ENCODE measurements around the gene COL25A1. TPM values are rescaled to one million over a fixed set of nuclear protein-coding genes. Genes with fewer than 3 reads are reported as not detected.

Gene COL25A1
- total RNA-seq, 1 experiment from 2014 or later = 4.2 TPM

GRCh38 chr4:109184491-109184961, 117.9 kb downstream of the COL25A1 start:
- Mint-ChIP-seq H3K4me1 (peaks cover 44 to 53% of the 10 kb centered on the region in 2 experiments), H3K4me3 (no peak overlapping the region), H3K36me3 (ENCODE audit: insufficient read depth in 1 of 3, low read depth in 3 of 3) (peaks cover 2 to 14% (median 2%) of the 10 kb centered on the region in 3 experiments; a peak in 6 of 7 replicates), H3K9me3 (peaks cover 2 to 7% of the 10 kb centered on the region in 2 experiments; a peak in 3 of 5 replicates), H3K27me3 (ENCODE audit: low read depth) (no peaks in the 10 kb centered on the region), H3K27ac (peak overlapping the region in 1 of 3 experiments; percentile 59; a peak in 2 of 7 replicates)
- H3K18ac ChIP-seq (ENCODE audit: insufficient read length, low read depth, low read length) = no peak overlapping the region
- H3K27me3 ChIP-seq (ENCODE audit: insufficient read depth, low read length) = no peaks in the 10 kb centered on the region
- no peak overlapping the region for H2BK20ac ChIP-seq (ENCODE audit: low read depth, low read length, poor library complexity, severe bottlenecking)
- no peak overlapping the region for H3K9ac ChIP-seq (ENCODE audit: extremely low read depth, insufficient read length, low read length)
- H3T11ph ChIP-seq (ENCODE audit: low read length) = no peak overlapping the region
- H4K8ac ChIP-seq (replicated peaks; ENCODE audit: insufficient read length, low read depth, low read length) = no peak overlapping the region
- H3K9me3 ChIP-seq (ENCODE audit: control insufficient read depth, low read depth, low read length) = no peaks in the 10 kb centered on the region
- H2BK120ac ChIP-seq (ENCODE audit: low read depth, low read length, poor library complexity, severe bottlenecking) = no peak overlapping the region
- no peaks in the 10 kb centered on the region for H4K20me1 ChIP-seq (ENCODE audit: control insufficient read depth, insufficient read depth, insufficient read length)
- DNase-seq = no peak
- WGBS (ENCODE audit: extremely low coverage, insufficient read length, low lambda C conversion rate) = no CpG with 5 or more reads among the region's 3 CpGs
- no peaks in the 10 kb centered on the region for H3K79me2 ChIP-seq (ENCODE audit: insufficient read depth, low read length)
- H2BK12ac ChIP-seq (ENCODE audit: insufficient read length, low read depth, low read length) = no peak overlapping the region
- H3K4me1 ChIP-seq (ENCODE audit: insufficient read depth, low read length) = peaks cover 2% of the 10 kb centered on the region; the same call in 1 of the 2 replicates
- no peak for TF ChIP-seq CTCF (conservative IDR thresholded peaks at IDR 0.05)
- H3K27ac ChIP-seq (ENCODE audit: insufficient read length, low read depth, low read length) = no peak overlapping the region
- no peak overlapping the region for H2BK5ac ChIP-seq (ENCODE audit: insufficient read length, low read length)
- no peak overlapping the region for H3K14ac ChIP-seq (ENCODE audit: insufficient read depth, low read length)
- H2AFZ ChIP-seq (ENCODE audit: low read length) = no peak overlapping the region
- no peak overlapping the region for H3K56ac ChIP-seq (ENCODE audit: insufficient read length, low read depth, low read length)
- H3K4ac ChIP-seq (ENCODE audit: low read depth, low read length) = no peak overlapping the region
- H3K79me1 ChIP-seq (ENCODE audit: insufficient read depth, low read depth, low read length, poor library complexity, severe bottlenecking) = no peaks in the 10 kb centered on the region
- no peaks in the 10 kb centered on the region for H3K23me2 ChIP-seq (ENCODE audit: insufficient read length, low read depth, low read length, poor library complexity, severe bottlenecking)
- H3K23ac ChIP-seq (ENCODE audit: insufficient read length, low read depth, low read length) = no peak overlapping the region
- no peak overlapping the region for H4K91ac ChIP-seq (ENCODE audit: insufficient read length, low read depth, low read length)
- no peak overlapping the region for H2BK15ac ChIP-seq (ENCODE audit: low read depth, low read length)
- no peak overlapping the region for H4K5ac ChIP-seq (ENCODE audit: insufficient read length, low read depth, low read length)
- H2AK5ac ChIP-seq (ENCODE audit: insufficient read length, low read length) = no peak overlapping the region
- H3K4me2 ChIP-seq (ENCODE audit: insufficient read depth, insufficient read length, low read length) = no peak overlapping the region
